Measurements from ENCODE around the gene SIM2. TPM values are rescaled to one million over a fixed set of nuclear protein-coding genes. Genes with fewer than 3 reads are reported as not detected.

The SIM2 gene
- total RNA-seq, 1 donor from 2014 or later = not detected

GRCh38 chr21:36765229-36765628 is 66.3 kb downstream of the SIM2 start:
- H3K27me3 Mint-ChIP-seq = no peaks in the 10 kb centered on the region
- ChIA-PET CTCF (no interaction called here), POLR2A (no interaction called here)
- intact Hi-C loops (cut with micrococcal nuclease) = no loop called here
- H3K36me3 Mint-ChIP-seq (ENCODE audit: low read depth) = peaks cover 13% of the 10 kb centered on the region
- ATAC-seq (ENCODE audit: low read depth) (no peak), DNase-seq (no peak)
- no peaks in the 10 kb centered on the region for H3K4me1 Mint-ChIP-seq
- no peak overlapping the region for H3K27ac Mint-ChIP-seq
- no peaks in the 10 kb centered on the region for H3K9me3 Mint-ChIP-seq
- TF ChIP-seq CTCF (IDR thresholded peaks at IDR 0.05) = no peak
- H3K4me3 Mint-ChIP-seq = no peak overlapping the region

GRCh38 chr21:36766511-36766910 is 67.6 kb downstream of the SIM2 start:
- no peak for TF ChIP-seq CTCF (IDR thresholded peaks at IDR 0.05)
- no peak overlapping the region for H3K4me3 Mint-ChIP-seq
- peaks cover 13% of the 10 kb centered on the region for H3K36me3 Mint-ChIP-seq (ENCODE audit: low read depth)
- ATAC-seq (ENCODE audit: low read depth) (no peak), DNase-seq (no peak)
- no peaks in the 10 kb centered on the region for H3K9me3 Mint-ChIP-seq
- ChIA-PET CTCF (no interaction called here), POLR2A (no interaction called here)
- H3K4me1 Mint-ChIP-seq = no peaks in the 10 kb centered on the region
- no peak overlapping the region for H3K27ac Mint-ChIP-seq
- intact Hi-C loops (cut with micrococcal nuclease) = no loop called here
- no peaks in the 10 kb centered on the region for H3K27me3 Mint-ChIP-seq

- H3K27me3 Mint-ChIP-seq = no peaks in the 10 kb centered on the region
- ATAC-seq (ENCODE audit: low read depth) = no peak
- POLR2A ChIA-PET = no interaction called here
- H3K4me1 Mint-ChIP-seq = no peaks in the 10 kb centered on the region
- H3K36me3 Mint-ChIP-seq (ENCODE audit: low read depth) = peaks cover 13% of the 10 kb centered on the region
- intact Hi-C loops (cut with micrococcal nuclease) = no loop called here
- CTCF ChIA-PET = no interaction called here
- H3K4me3 Mint-ChIP-seq = no peak overlapping the region
- no peak for DNase-seq
- no peaks in the 10 kb centered on the region for H3K9me3 Mint-ChIP-seq
- no peak for TF ChIP-seq CTCF (IDR thresholded peaks at IDR 0.05)
- H3K27ac Mint-ChIP-seq = no peak overlapping the region
Observed at GRCh38 chr21:36767096-36767495, 68.2 kb downstream of the SIM2 start.

- no peak overlapping the region for H3K4me3 Mint-ChIP-seq
- TF ChIP-seq CTCF (IDR thresholded peaks at IDR 0.05) = no peak
- no peak overlapping the region for H3K27ac Mint-ChIP-seq
- no peaks in the 10 kb centered on the region for H3K9me3 Mint-ChIP-seq
- H3K27me3 Mint-ChIP-seq = no peaks in the 10 kb centered on the region
- no peak for DNase-seq
- peaks cover 10% of the 10 kb centered on the region for H3K36me3 Mint-ChIP-seq (ENCODE audit: low read depth)
- intact Hi-C loops (cut with micrococcal nuclease) = no loop called here
- no peaks in the 10 kb centered on the region for H3K4me1 Mint-ChIP-seq
- CTCF ChIA-PET = no interaction called here
- POLR2A ChIA-PET = no interaction called here
- ATAC-seq (ENCODE audit: low read depth) = no peak
Observed at GRCh38 chr21:36768496-36768895, 69.6 kb downstream of the SIM2 start.

- no peak for DNase-seq
- ATAC-seq (ENCODE audit: low read depth) = no peak
- H3K27me3 Mint-ChIP-seq = no peaks in the 10 kb centered on the region
- H3K4me1 Mint-ChIP-seq = no peaks in the 10 kb centered on the region
- no peak overlapping the region for H3K4me3 Mint-ChIP-seq
- peaks cover 5% of the 10 kb centered on the region for H3K36me3 Mint-ChIP-seq (ENCODE audit: low read depth)
- no peak for TF ChIP-seq CTCF (IDR thresholded peaks at IDR 0.05)
- POLR2A ChIA-PET = no interaction called here
- no peak overlapping the region for H3K27ac Mint-ChIP-seq
- CTCF ChIA-PET = no interaction called here
- intact Hi-C loops (cut with micrococcal nuclease) = no loop called here
- H3K9me3 Mint-ChIP-seq = no peaks in the 10 kb centered on the region
Observed at GRCh38 chr21:36769051-36769839, 70.3 kb downstream of the SIM2 start.
